Measurements from ENCODE around the gene TAF3. TPM values are rescaled to one million over a fixed set of nuclear protein-coding genes. Genes with fewer than 3 reads are reported as not detected.

Gene TAF3
- total RNA-seq, 1 donor from 2014 or later = 4.8 TPM

- no peak for TF ChIP-seq CTCF (conservative IDR thresholded peaks at IDR 0.05; ENCODE audit: low read depth, low read length)
- no peak for DNase-seq (ENCODE audit: low read depth)
- no peak overlapping the region for H3K4me3 ChIP-seq (ENCODE audit: low read depth, low read length)
Observed at GRCh38 chr10:8052341-8052955, 234.1 kb downstream of the TAF3 start.

GRCh38 chr10:8052956-8053445, 234.7 kb downstream of the TAF3 start:
- H3K4me3 ChIP-seq (ENCODE audit: low read depth, low read length) = no peak overlapping the region
- no peak for TF ChIP-seq CTCF (conservative IDR thresholded peaks at IDR 0.05; ENCODE audit: low read depth, low read length)
- no peak for DNase-seq (ENCODE audit: low read depth)

- DNase-seq (ENCODE audit: low read depth) = no peak
- peak overlapping the region; percentile 33 for H3K4me3 ChIP-seq (ENCODE audit: low read depth, low read length)
- TF ChIP-seq CTCF (conservative IDR thresholded peaks at IDR 0.05; ENCODE audit: low read depth, low read length) = peak; percentile 55
Observed at GRCh38 chr10:8053446-8054243, 235.3 kb downstream of the TAF3 start.

- TF ChIP-seq CTCF (conservative IDR thresholded peaks at IDR 0.05; ENCODE audit: low read depth, low read length) = no peak
- DNase-seq (ENCODE audit: low read depth) = no peak
- H3K4me3 ChIP-seq (ENCODE audit: low read depth, low read length) = no peak overlapping the region
Observed at GRCh38 chr10:8054244-8054493, 235.9 kb downstream of the TAF3 start.

- DNase-seq (ENCODE audit: low read depth) = no peak
- peak within 1 kb of the TSS; percentile 33 for H3K4me3 ChIP-seq (ENCODE audit: low read depth, low read length)
- no peak for TF ChIP-seq CTCF (conservative IDR thresholded peaks at IDR 0.05; ENCODE audit: low read depth, low read length)
Observed at GRCh38 chr10:8054494-8055407, 236.4 kb downstream of the TAF3 start, which contains the start of gene GATA3. GATA3 (plus strand) TSS chr10:8054688; CDS start chr10:8055656, 968 bp downstream.

GRCh38 chr10:8055420-8056349, 237.4 kb downstream of the TAF3 start:
- no peak for DNase-seq (ENCODE audit: low read depth)
- TF ChIP-seq CTCF (conservative IDR thresholded peaks at IDR 0.05; ENCODE audit: low read depth, low read length) = no peak
- H3K4me3 ChIP-seq (ENCODE audit: low read depth, low read length) = no peak overlapping the region

Data from epithelial cell of proximal tubule (primary cell).